ENCODE results near the gene ARPC2.

The ARPC2 gene

DNA sequence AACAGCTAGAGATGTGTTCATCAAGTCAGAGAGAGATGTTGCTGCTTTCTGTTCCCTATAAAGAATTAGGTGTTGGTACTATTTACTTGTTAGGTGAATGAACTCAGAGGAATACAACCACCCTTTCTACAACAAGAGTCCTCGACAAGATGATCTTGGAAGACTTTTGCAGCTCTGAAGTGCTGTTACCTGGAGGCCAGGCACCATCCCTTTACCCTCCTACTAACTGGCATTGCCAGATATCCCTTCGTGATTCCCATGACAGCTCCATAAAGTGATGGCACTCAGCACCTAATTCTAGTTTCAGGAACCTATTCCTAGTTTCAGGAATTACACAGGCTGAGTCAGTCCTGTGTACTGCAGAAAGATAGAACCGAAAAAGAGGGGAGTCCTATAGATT lies 9.9 kb downstream of the ARPC2 start:
- no peak overlapping the region for H3K4me3 ChIP-seq (ENCODE audit: low read depth, low read length)
- no peak for TF ChIP-seq CTCF (IDR thresholded peaks at IDR 0.05; ENCODE audit: low read depth, low read length)

GRCh38 chr2:218228366-218229090 lies 11.5 kb downstream of the ARPC2 start:
- H3K4me3 ChIP-seq (ENCODE audit: low read depth, low read length), result no peak overlapping the region

GRCh38 chr2:218229239-218229638 lies 12.2 kb downstream of the ARPC2 start:
- H3K4me3 ChIP-seq (ENCODE audit: low read depth, low read length), result no peak overlapping the region
- no peak for TF ChIP-seq CTCF (IDR thresholded peaks at IDR 0.05; ENCODE audit: low read depth, low read length)

More at GRCh38 chr2:218228366-218229090, 11.5 kb downstream of the ARPC2 start:
- no peak for TF ChIP-seq CTCF (IDR thresholded peaks at IDR 0.05; ENCODE audit: low read depth, low read length)

DNA sequence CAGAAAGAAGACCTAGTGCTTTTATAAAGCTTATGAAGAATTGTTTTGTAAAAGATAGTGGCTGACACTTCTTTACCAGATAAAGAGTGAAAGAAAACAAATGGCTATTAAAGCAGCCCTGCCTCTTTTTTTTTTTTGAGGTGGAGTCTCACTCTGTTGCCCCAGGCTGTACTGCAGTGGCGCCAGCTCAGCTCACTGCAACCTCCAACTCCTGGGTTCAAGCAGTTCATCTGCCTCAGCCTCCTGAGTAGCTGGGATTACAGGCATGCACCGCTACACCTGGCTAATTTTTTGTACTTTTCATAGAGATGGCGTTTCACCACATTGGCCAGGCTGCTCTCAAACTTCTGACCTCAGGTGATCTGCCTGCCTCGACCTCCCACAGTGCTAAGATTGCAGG lies 12.9 kb downstream of the ARPC2 start:
- no peak for TF ChIP-seq CTCF (IDR thresholded peaks at IDR 0.05; ENCODE audit: low read depth, low read length)
- H3K4me3 ChIP-seq (ENCODE audit: low read depth, low read length), result no peak overlapping the region

DNA sequence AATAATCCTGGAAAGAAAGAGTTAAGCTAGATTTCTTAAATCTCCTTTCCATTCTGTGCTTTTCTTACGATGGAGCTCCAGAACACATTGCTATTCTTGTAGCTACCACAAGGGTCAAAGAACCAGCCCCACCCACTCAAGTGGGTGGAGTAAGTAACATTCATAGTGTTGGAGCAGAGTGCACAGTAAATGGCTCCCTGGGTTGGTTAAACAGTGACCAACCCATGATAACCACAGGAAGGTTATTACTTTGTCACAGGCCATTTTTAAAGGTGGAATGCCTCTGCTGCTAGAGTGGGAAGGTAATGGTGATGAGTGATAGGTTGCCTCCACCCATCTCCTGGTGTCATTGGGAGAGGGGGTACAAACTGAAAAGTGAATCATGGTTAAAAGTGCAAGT lies 13.9 kb downstream of the ARPC2 start:
- no peak overlapping the region for H3K4me3 ChIP-seq (ENCODE audit: low read depth, low read length)
- TF ChIP-seq CTCF (IDR thresholded peaks at IDR 0.05; ENCODE audit: low read depth, low read length), result no peak

DNA sequence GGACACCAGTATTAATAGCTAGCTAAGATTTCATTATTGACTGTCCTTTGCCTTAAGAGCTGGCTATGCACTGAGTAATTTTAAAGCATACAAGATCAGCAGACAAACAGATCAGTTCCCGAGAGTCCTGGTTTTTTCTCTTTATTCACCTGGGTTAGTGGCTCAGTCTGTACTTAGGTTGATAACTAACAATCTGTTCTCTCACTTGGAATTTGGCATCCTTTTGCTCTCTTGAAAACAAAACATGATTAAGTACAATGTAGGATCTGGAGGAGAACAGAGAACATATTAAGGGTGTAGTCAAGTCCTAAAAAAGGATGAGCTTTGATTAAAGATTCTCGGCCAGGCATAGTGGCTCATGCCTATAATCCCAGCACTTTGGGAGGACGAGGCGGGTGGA lies 16.6 kb downstream of the ARPC2 start:
- no peak for TF ChIP-seq CTCF (IDR thresholded peaks at IDR 0.05; ENCODE audit: low read depth, low read length)
- no peak overlapping the region for H3K4me3 ChIP-seq (ENCODE audit: low read depth, low read length)

- no peak for TF ChIP-seq CTCF (IDR thresholded peaks at IDR 0.05; ENCODE audit: low read depth, low read length)
Measured at GRCh38 chr2:218234521-218234920, 17.5 kb downstream of the ARPC2 start.

More at GRCh38 chr2:218234521-218234920, 17.5 kb downstream of the ARPC2 start:
- H3K4me3 ChIP-seq (ENCODE audit: low read depth, low read length), result no peak overlapping the region
